ENCODE data around the gene DUSP15.
"Not testable (repeated sequence)": the region's sequence is repeated elsewhere in the genome, so short reads cannot be mapped to it uniquely, and the experiment has no call there.

Gene DUSP15

DNA sequence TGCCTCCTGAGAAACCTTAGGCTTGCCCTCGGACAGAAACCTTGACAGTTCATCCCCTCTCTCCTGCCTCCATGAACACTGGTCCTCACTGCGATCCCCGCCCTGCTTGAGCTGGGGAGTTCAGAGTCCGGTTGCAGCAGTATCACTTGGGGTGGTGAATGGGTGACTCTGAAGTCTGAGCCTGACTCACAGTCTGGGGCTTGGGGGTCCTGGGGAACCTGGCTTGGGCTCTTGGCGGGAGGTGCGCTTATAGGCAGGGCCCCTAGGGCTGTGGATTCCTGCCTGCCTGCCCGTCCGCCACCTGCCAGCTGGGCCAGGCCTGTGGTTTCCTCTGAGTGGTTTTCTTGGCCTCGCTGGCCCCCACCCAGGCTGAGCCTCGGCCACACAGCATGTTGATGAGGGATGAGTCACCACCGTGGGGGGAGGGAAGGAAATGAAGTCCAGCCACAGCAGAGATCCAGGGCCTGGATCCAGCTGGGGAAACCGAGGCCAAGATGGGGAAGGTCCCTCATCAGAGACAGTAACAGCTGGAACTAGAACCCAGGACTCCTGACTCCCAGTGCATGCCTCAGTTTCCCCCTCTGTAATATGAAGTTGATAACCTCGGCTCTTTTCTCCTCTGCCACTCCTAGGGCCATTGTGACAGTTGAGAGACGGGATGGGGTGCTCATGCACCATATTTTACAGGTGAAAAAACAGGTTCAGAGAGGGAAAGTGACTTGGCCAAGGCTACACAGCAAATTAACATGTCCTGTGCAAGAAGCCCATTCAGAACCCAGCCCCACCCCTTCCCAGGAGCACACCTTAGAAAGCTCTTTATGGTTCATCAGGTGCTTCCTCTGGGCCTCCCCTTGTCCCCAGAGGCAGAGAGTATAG, 34.1 kb downstream of the DUSP15 start:
- Histone ChIP-seq H3K27ac (peak overlapping the region; percentile 70; the same call in 1 of the 2 replicates), H3K4me3 (0 out of 2 replicates have a peak overlapping the region, but pooled peaks have one; percentile 2), H3K9ac (peak overlapping the region; percentile 39; the same call in 1 of the 2 replicates), H4K20me1 (peaks cover 24% of the 10 kb centered on the region; the same call in 1 of the 2 replicates), H3K9me3 (no peaks in the 10 kb centered on the region), H3K4me2 (peak overlapping the region; percentile 69), H3K4me1 (peaks cover 64% of the 10 kb centered on the region), H3K36me3 (no peaks in the 10 kb centered on the region), H3K27me3 (no peaks in the 10 kb centered on the region)
- TF ChIP-seq Cebpa-rat (IDR thresholded peaks at IDR 0.05), result no peak

DNA sequence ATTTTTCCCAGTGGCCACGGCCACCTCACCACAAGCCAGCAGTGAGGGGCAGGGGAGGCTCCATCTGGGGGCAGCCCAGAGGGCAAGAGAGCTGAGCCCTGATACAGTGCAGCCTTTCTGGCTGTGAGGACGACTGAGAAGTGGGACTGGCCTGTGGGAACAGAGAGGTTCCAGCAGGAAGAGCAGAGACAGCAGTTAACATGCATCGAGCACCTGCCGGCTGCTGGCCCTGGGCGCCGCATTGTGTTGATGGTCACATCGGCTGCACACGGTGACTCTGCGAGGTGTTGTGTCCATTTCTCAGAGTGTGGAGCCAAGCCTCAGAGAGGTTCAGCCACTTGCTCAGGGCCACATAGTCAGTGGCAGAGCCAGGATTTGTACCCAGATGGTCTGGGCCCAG, 34.8 kb downstream of the DUSP15 start:
- TF ChIP-seq Cebpa-rat (IDR thresholded peaks at IDR 0.05), result no peak
- H3K9ac ChIP-seq, result peak overlapping the region; percentile 0; the same call in 1 of the 2 replicates
- H3K4me2 ChIP-seq, result peak overlapping the region; percentile 69
- H3K27me3 ChIP-seq, result no peaks in the 10 kb centered on the region
- H3K36me3 ChIP-seq, result no peaks in the 10 kb centered on the region
- H3K27ac ChIP-seq, result peak overlapping the region; percentile 70; the same call in 1 of the 2 replicates
- peaks cover 24% of the 10 kb centered on the region; the same call in 1 of the 2 replicates for H4K20me1 ChIP-seq
- H3K9me3 ChIP-seq, result no peaks in the 10 kb centered on the region
- H3K4me3 ChIP-seq, result no peak overlapping the region
- peaks cover 65% of the 10 kb centered on the region for H3K4me1 ChIP-seq

DNA sequence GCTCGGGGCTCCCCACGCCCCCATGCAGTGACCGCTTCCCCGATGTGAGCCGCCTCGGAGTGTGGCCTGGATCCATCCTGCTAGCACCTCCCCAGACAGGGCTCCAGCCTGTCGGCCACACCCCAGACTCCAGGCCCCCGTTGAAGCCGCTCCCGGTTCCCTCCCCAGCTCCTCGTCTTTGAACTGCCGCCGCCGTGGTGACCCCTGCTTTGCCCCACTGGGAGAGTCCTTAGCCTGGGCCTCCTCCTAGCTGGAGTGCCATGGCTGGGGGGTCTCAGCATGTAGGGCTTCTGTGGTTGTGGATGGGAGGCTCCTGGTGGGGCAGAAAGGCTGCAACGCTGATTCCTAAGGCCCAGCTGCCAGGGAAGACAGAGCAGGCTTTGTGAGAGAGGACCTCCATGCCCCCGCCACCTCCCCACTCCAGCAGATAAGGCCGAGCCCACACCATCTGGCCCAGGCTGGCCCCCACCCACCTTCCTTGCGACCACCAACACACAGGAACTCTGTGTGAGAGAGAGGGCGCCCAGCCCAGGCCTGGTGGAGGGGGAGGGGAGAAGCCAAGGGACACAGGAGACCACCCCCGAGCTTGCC, 36.3 kb downstream of the DUSP15 start:
- peaks cover 24% of the 10 kb centered on the region; the same call in 1 of the 2 replicates for H4K20me1 ChIP-seq
- peak overlapping the region; percentile 31; the same call in 1 of the 2 replicates for H3K27ac ChIP-seq
- TF ChIP-seq Cebpa-rat (IDR thresholded peaks at IDR 0.05), result no peak
- no peaks in the 10 kb centered on the region for H3K9me3 ChIP-seq
- no peak overlapping the region for H3K4me3 ChIP-seq
- no peak overlapping the region for H3K9ac ChIP-seq
- no peaks in the 10 kb centered on the region for H3K27me3 ChIP-seq
- peak overlapping the region; percentile 69 for H3K4me2 ChIP-seq
- peaks cover 72% of the 10 kb centered on the region for H3K4me1 ChIP-seq
- no peaks in the 10 kb centered on the region for H3K36me3 ChIP-seq

DNA sequence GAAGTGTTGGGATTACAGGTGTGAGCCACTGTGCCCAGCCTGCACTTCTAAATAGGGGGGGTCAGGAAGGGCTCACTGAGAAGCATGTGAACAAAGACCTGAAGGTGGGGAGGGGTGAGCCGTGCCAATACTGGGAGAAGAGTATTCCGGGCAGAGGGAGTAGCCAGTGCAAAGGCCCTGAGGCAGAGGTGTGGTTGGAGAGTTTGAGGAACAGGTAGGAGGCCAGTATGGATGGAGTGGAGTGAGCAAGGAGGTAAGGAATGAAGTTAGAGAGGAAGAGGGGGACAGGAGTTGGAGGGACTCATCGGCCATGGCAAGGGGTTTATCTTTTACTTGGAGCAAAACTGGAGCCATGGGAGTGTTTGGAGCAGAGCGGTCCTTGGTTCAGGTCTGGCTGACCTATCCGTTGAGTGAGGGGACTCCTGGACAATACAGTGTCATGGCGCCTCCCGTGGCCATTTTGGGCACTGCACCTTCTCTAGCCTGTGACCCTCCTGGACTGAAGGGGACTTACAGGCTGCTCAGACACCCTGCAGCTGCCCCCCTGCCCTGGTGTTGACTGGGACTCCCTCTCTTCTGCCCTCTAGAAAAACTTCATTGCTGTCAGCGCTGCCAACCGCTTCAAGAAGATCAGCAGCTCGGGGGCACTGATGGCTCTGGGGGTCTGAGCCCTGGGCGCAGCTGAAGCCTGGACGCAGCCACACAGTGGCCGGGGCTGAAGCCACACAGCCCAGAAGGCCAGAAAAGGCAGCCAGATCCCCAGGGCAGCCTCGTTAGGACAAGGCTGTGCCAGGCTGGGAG, 37.0 kb downstream of the DUSP15 start:
- Histone ChIP-seq H3K4me1 (peaks cover 66% of the 10 kb centered on the region), H3K9me3 (no peaks in the 10 kb centered on the region), H3K36me3 (no peaks in the 10 kb centered on the region), H3K9ac (no peak overlapping the region), H4K20me1 (peaks cover 24% of the 10 kb centered on the region; the same call in 1 of the 2 replicates), H3K4me3 (no peak overlapping the region), H3K27me3 (no peaks in the 10 kb centered on the region), H3K4me2 (peak overlapping the region; percentile 69), H3K27ac (peak overlapping the region; percentile 31; the same call in 1 of the 2 replicates)
- TF ChIP-seq Cebpa-rat (IDR thresholded peaks at IDR 0.05), result no peak

DNA sequence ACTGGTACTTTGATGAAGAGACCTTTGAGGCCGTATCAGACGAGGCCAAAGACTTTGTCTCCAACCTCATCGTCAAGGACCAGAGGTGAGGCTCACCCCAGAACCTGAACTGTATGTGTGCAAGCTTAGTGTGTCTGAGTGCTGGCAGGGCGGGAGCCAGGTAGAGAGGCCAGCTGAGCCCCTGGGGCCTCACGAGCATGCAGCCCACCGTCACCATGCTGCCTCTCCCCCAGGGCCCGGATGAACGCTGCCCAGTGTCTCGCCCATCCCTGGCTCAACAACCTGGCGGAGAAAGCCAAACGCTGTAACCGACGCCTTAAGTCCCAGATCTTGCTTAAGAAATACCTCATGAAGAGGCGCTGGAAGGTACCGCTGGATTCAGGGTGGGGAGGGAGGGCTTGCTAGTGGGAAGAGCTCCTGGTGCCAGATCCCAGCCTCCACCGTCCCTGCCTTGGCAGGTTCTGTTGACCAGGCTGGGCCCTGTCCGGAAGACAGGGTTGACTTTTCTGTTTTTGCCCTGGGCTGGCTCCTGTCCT, 38.5 kb downstream of the DUSP15 start:
- H3K4me1 ChIP-seq, result peaks cover 51% of the 10 kb centered on the region
- peaks cover 18% of the 10 kb centered on the region; the same call in 1 of the 2 replicates for H4K20me1 ChIP-seq
- H3K9ac ChIP-seq, result no peak overlapping the region
- H3K27ac ChIP-seq, result no peak overlapping the region
- no peak overlapping the region for H3K4me3 ChIP-seq
- no peak for TF ChIP-seq Cebpa-rat (IDR thresholded peaks at IDR 0.05)
- no peaks in the 10 kb centered on the region for H3K27me3 ChIP-seq
- no peaks in the 10 kb centered on the region for H3K9me3 ChIP-seq
- H3K4me2 ChIP-seq, result no peak overlapping the region
- no peaks in the 10 kb centered on the region for H3K36me3 ChIP-seq

DNA sequence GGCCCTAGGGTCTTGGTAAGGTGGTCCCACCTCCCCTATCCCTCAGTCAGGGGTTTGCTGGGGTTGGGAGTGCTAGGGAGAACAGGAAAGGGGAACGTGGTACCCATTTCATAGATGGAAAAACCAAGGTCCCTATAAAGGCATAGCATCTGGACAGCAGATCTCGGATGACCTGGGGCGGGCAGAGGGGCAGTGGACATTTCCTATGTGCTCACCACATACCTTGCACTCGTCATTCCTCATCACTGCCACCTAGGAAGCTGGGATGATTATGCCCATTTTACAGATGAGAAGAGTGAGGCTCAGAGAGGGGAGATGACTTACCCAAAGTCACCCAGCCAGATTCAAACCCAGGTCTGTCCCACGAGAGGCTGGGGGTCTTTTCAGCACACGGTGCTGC, 39.1 kb downstream of the DUSP15 start:
- TF ChIP-seq Cebpa-rat (IDR thresholded peaks at IDR 0.05), result no peak
- no peak overlapping the region for H3K27ac ChIP-seq
- no peak overlapping the region for H3K4me2 ChIP-seq
- no peak overlapping the region for H3K9ac ChIP-seq
- H3K9me3 ChIP-seq, result no peaks in the 10 kb centered on the region
- H3K27me3 ChIP-seq, result no peaks in the 10 kb centered on the region
- no peaks in the 10 kb centered on the region for H3K36me3 ChIP-seq
- H4K20me1 ChIP-seq, result peaks cover 11% of the 10 kb centered on the region; the same call in 1 of the 2 replicates
- H3K4me3 ChIP-seq, result no peak overlapping the region
- peaks cover 45% of the 10 kb centered on the region for H3K4me1 ChIP-seq

DNA sequence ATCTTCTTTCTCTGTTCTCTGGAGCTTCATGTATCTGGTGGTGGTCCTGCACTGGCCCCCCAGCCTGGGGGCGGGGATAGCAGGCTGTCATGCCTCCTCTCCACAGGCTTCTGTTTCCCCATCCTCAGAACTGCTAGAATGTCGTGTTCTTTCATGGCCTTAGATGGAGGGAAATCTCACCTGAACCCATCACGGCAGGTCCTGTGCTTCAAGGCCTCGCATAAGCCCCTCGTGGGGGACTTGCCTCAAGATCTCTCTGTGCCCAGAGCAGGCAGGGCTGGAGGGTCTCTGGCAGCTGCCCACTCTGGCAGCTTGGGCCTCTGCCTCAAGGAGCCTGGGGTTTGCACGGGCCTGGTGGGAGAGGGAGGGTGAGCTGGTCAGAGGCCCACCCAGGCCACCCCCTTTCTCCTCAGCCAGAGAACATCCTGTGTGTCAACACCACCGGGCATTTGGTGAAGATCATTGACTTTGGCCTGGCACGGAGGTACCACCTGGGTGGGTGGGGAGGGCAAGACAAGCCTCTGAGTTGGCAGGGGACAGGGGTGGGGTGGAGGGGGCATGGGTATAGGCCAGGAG, 39.8 kb downstream of the DUSP15 start:
- H3K27ac ChIP-seq, result 0 out of 2 replicates have a peak overlapping the region, but pooled peaks have one; percentile 12
- TF ChIP-seq Cebpa-rat (IDR thresholded peaks at IDR 0.05), result no peak
- no peaks in the 10 kb centered on the region for H3K27me3 ChIP-seq
- H4K20me1 ChIP-seq, result peaks cover 4% of the 10 kb centered on the region; the same call in 1 of the 2 replicates
- H3K36me3 ChIP-seq, result no peaks in the 10 kb centered on the region
- peaks cover 38% of the 10 kb centered on the region for H3K4me1 ChIP-seq
- peak overlapping the region; percentile 70 for H3K4me2 ChIP-seq
- H3K9me3 ChIP-seq, result no peaks in the 10 kb centered on the region
- no peak overlapping the region for H3K9ac ChIP-seq
- H3K4me3 ChIP-seq, result no peak overlapping the region

DNA sequence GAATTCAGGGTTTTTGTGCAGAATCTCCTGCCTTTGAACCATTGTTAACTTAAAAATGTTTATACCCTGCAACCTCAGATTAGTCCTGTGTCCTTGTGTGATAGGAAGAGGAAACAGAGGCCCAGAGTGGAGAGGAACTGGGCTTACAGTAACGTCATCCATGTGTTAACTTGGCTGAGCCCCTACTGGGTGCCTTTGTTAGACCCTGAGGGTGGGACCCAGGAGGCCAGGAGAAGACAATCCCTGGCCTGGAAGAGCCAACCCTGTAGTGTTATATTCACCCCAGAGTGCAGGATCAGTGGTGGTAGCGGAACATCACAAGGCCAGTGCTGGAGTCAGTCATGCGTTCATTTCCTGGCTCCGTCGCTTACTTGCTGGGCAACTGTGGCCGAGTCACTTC, 40.6 kb downstream of the DUSP15 start:
- Histone ChIP-seq H3K27ac (no peak overlapping the region), H4K20me1 (no peaks in the 10 kb centered on the region), H3K36me3 (no peaks in the 10 kb centered on the region), H3K4me1 (peaks cover 33% of the 10 kb centered on the region), H3K4me2 (peak overlapping the region; percentile 70), H3K9ac (no peak overlapping the region), H3K4me3 (no peak overlapping the region), H3K9me3 (no peaks in the 10 kb centered on the region), H3K27me3 (no peaks in the 10 kb centered on the region)
- no peak for TF ChIP-seq Cebpa-rat (IDR thresholded peaks at IDR 0.05)

DNA sequence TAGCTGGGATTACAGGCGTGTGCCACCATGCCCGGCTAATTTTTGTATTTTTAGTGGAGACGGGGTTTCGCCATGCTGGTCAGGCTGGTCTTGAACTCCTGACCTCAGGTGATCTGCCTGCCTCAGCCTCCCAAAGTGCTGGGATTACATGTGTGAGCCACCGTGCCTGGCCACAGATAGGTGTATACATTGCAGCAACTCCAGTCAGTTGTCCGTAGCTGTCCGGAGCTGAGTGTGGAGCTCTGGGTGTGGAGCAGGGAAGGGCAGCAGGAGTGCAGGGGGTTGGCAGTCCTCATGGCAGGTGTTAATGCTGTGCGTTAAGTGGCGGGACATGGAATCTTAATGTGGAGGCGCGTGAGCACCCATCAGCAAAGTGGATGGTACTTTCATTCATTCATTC, 42.3 kb downstream of the DUSP15 start:
- peaks cover 37% of the 10 kb centered on the region for H3K4me1 ChIP-seq
- not testable (repeated sequence) for H3K9me3 ChIP-seq, H3K4me3 ChIP-seq, H4K20me1 ChIP-seq, H3K27ac ChIP-seq, H3K36me3 ChIP-seq, H3K9ac ChIP-seq, H3K27me3 ChIP-seq, H3K4me2 ChIP-seq

Measured in BLaER1 (cell line).